Urinary bladder (tissue), 4 donors: ENCODE measurements around the gene KRTDAP. TPM values are rescaled to one million over a fixed set of nuclear protein-coding genes. Genes with fewer than 3 reads are reported as not detected.

Experiments used
- DNase-seq: peaks from one replicate; pipeline ENCODE4 v3.0.0-alpha.2; 2015; ENCODE audit errors: extremely low spot score
- H3K27ac ChIP-seq: one replicate; pipeline ENCODE4 v1.5.1; 2013; ENCODE audit warnings: low read depth, mild to moderate bottlenecking, moderate library complexity
- H3K36me3 ChIP-seq: one replicate; pipeline ENCODE4 v1.6.1; 2013; ENCODE audit warnings: mild to moderate bottlenecking, moderate library complexity; ENCODE audit not compliant: insufficient read depth
- H3K4me1 ChIP-seq: one replicate; pipeline ENCODE4 v1.6.1; 2013; ENCODE audit warnings: mild to moderate bottlenecking, moderate library complexity; ENCODE audit not compliant: insufficient read depth
- H3K4me3 ChIP-seq: one replicate; pipeline ENCODE4 v1.5.1; 2013; ENCODE audit warnings: low read depth, low read length
- WGBS: extraction: QIAGEN DNeasy Blood & Tissue Kit; methylation state at CpG from one replicate; pipeline ENCODE4 v1.1.7; 2013; 5-methylcytosine and 5-hydroxymethylcytosine counted together
- polyA plus RNA-seq: library from polyadenylated mRNA; stranded (reverse); fragments of 200-250 nt; gene quantifications from one replicate; pipeline ENCODE4 v1.2.3, GENCODE V29; 2013
- total RNA-seq: library from RNA; depleted of rRNA; stranded (reverse); fragments of >200 nt; gene quantifications from one replicate; pipeline ENCODE4 v1.2.3, GENCODE V29; 2014
- donor health status: healthy with polysubstance abuse.
- donor health status: healthy.

KRTDAP gene
- total and polyA plus RNA-seq, 2 donors: not detected

DNA sequence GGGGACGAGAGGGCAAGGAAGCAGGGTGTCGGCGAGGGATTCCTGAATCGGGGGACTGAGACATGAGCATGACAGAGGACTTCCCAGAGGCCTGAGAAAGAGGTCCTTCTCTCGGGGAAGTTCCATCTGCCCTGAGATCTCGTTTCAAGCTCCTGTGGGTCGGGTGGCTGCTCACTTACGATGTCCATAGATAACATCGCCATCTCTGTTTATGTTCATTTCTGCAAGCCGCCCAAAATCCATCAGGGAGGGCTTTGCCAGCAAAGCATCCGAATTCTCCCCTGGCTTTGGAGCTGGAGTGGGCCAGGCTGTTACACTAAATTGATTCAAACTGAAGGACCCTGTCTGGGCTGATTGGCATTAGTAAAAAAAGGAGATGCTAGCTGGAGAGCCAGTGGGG, 17.3 kb upstream of the KRTDAP start:
- Histone ChIP-seq H3K27ac (no peak overlapping the region), H3K36me3 (no peaks in the 10 kb centered on the region), H3K4me3 (no peak overlapping the region), H3K4me1 (no peaks in the 10 kb centered on the region)
- WGBS: 57% methylated on average over 11 of the region's 11 CpGs
- DNase-seq: no peak

DNA sequence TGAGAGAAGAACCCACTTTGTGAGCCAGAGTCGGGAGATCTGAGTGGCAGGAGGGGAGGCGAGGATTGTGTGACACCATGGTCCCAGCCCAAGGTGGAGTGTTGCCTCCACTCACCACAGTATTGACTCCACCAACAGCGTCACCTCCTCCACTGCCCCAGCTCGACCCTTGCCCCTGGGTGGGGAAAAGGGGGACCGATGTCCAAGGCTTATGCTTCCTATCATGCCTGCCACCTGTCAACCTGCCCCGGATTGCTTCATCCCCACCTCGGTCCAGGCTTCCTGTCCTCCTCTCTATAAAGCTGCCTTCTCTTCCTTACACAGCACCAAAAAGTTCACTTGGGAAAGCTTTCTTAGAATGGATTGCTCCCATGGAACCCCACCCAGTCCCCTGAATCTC, 15.7 kb upstream of the KRTDAP start:
- H3K4me1 ChIP-seq: no peaks in the 10 kb centered on the region
- no peak overlapping the region for H3K27ac ChIP-seq
- no peak for DNase-seq
- H3K4me3 ChIP-seq: no peak overlapping the region
- no peaks in the 10 kb centered on the region for H3K36me3 ChIP-seq
- WGBS: 85% methylated on average over 7 of the region's 7 CpGs

DNA sequence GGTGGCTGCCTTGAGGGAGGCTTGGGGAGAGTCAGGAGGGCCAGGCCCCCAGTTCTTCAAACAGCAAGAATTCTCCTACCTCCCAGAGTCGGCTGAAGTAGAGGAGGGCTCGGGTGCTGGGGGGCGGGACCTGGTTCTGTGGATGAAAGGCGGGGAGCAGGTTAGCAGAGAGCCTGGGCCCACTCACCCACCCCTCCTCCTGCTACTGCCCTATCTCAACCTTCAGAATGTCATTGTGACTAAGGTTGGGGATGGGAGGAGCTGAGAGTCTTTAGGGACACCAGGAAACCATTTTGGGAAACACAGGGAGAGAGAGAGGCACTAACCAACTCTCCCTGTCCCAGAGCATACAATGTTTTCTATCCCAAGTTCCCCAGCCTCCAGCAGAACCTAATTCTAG, 12.5 kb upstream of the KRTDAP start:
- no peak overlapping the region for H3K4me3 ChIP-seq
- no peaks in the 10 kb centered on the region for H3K36me3 ChIP-seq
- 89% methylated on average over 4 of the region's 4 CpGs for whole genome bisulfite sequencing
- H3K4me1 ChIP-seq: no peaks in the 10 kb centered on the region
- DNase-seq: no peak
- no peak overlapping the region for H3K27ac ChIP-seq

DNA sequence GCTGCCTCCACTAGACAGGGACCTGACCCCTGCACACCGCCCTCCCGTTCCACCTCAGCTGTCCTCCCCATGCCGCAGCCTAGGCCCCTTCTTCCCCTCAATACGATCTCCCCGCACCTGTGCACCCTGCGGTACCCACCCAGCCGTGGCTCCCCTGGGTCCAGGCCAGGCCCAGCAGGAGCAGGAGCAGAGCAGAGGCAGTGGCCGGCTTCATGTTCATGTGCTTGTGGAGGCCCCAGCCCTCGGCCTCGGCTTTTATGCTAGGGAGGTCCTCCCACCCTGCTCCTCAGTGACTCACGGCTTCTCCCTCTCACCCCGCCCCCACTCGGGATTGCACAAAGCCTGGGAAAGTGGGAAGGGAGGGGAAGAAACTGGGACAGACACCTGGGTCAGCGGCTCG, 11.4 kb upstream of the KRTDAP start:
- no peaks in the 10 kb centered on the region for H3K36me3 ChIP-seq
- WGBS: 73% methylated on average over 15 of the region's 15 CpGs
- no peak overlapping the region for H3K4me3 ChIP-seq
- DNase-seq: no peak
- H3K27ac ChIP-seq: no peak overlapping the region
- H3K4me1 ChIP-seq: no peaks in the 10 kb centered on the region

DNA sequence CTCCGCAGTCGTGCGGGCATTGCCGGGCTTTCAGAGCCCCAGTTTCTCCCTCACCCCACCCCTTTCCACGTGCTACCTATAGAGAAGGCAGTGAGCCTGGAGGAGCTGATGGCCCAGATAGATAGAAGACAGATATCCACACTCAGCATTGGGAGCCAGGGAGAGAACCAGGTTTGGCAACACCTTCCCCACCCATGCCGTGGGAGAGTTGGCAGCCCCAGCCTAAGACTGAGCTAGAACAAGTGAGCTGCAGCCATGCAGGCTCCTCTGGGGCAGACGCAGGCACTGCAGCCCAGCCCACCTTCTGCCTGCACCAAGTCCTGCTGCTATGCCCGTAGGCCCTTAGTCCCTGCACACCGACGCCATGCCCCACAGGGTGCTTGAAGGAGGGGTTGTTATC, 10.3 kb upstream of the KRTDAP start:
- no peak overlapping the region for H3K4me3 ChIP-seq
- 83% methylated on average over 10 of the region's 10 CpGs for WGBS
- no peaks in the 10 kb centered on the region for H3K36me3 ChIP-seq

DNA sequence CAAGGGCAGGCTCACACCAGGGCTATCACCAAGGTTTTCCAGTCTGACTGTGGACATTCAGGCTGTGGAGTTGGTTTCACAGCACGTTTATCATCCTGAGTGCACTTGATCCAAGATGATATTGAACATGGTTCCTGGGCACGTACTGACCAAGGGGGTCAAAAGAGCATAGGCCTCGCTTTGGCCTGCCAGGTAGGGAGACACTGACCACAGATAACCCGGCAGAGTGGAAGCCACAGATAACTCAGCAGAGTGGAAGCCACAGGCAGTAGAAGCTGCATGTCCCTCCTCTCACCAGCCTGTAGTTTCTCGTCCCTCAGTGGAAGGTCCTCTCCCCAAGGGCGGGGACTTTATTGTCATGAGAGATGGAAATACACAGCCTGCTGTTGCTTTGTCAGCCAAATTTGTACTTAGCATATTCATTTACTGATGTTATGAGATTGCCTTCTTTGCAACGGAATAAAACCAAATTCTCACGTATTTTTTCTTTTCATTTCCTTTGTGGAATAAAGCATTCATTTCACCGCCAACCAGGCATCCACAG, 8.8 kb upstream of the KRTDAP start:
- H3K4me3 ChIP-seq: no peak overlapping the region
- no peak for DNase-seq
- no peaks in the 10 kb centered on the region for H3K4me1 ChIP-seq
- H3K36me3 ChIP-seq: no peaks in the 10 kb centered on the region
- no peak overlapping the region for H3K27ac ChIP-seq
- 75% methylated on average over 9 of the region's 9 CpGs for WGBS

More for the DNA sequence above, 10.3 kb upstream of the KRTDAP start:
- H3K4me1 ChIP-seq: no peaks in the 10 kb centered on the region
- DNase-seq: no peak
- no peak overlapping the region for H3K27ac ChIP-seq

DNA sequence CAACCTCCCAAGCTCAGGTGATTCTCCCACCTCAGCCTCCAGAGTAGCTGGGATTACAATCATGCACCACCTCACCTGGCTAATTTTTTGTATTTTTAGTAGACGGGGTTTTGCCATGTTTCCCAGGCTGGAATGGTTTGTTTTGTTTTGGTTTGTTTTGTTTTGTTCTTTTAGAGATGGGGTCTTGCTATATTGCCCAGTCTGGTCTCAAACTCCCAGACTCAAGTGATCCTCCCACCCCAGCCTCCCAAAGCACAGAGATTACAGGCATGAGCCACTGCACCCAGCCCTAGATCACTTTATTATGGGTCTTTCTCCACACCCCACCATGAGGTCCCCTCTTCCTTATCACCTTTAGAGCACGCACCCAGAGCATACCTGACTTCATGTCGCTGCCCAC, 8.0 kb upstream of the KRTDAP start:
- H3K36me3 ChIP-seq: no peaks in the 10 kb centered on the region
- no peak overlapping the region for H3K27ac ChIP-seq
- H3K4me1 ChIP-seq: no peaks in the 10 kb centered on the region
- no peak for DNase-seq
- H3K4me3 ChIP-seq: no peak overlapping the region
- whole genome bisulfite sequencing: 89% methylated on average over 3 of the region's 3 CpGs

DNA sequence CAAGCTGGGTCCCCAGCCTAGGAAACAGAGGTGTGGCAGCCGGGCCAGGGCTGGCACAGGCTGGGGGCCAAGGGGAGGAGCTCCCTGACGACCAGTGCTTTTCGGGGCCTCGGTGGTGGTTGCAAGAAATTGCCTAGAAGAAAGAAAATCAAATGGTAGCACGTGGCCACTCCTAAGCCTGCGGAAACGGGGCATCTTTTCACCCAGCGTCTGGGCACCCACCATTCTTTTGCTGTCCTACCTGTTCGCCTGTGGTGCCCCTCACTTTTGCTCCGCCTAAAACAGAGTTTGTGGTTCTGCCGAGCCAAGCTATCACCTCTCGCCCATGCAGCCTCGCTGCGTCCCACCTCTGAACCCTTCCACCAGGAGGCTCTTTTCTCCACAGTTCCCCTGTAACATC, 7.1 kb upstream of the KRTDAP start:
- no peak for DNase-seq
- WGBS: 81% methylated on average over 14 of the region's 14 CpGs
- Histone ChIP-seq H3K36me3 (no peaks in the 10 kb centered on the region), H3K4me3 (no peak overlapping the region), H3K4me1 (no peaks in the 10 kb centered on the region), H3K27ac (no peak overlapping the region)

DNA sequence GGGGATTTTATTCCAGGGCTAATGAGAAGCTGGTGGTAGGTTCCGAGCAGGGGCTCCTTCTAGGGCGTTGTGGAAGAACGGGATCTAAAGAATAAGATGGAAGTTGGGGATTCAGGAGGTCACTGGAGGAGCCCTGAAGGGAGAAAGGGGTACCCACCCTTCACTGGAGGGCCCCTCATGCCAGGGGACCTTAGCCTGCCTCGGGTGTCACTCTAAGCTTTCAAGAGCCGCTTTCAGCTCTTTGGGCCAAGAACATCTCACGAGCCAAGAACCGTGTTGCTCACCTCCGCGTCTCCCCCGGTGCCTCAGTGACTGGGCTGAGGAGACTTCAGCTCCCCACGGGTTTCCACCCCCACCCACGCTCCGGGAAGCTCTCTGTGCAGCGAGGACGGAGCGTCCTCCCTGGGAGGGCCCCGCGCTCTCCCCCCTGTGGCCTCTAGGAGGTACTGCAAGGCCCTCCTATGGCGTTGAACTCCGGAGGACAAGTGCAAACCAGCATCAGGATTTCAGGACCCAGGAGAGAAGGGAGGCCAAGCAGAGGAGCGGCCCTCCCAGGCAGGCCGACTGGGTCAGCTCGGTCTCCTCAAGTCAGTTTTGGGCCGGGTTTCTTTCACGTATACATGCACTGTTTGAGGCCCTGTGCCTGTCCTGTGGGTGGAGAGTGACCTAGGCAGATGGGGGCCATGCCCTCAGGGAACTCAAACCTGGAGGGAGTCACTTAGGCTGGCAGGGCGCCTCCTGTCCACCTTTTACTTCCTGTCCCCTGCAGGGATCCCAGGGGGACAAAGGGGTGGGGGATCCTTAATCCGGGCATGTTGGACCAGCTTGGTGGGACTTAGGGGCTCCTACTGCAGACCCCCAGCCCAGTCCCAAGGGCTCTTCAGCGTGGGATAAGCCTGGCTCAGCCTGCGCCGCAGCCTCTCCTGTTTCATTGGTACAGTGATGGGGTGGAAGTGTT, 5.1 kb upstream of the KRTDAP start:
- no peak overlapping the region for H3K4me3 ChIP-seq
- DNase-seq: no peak

DNA sequence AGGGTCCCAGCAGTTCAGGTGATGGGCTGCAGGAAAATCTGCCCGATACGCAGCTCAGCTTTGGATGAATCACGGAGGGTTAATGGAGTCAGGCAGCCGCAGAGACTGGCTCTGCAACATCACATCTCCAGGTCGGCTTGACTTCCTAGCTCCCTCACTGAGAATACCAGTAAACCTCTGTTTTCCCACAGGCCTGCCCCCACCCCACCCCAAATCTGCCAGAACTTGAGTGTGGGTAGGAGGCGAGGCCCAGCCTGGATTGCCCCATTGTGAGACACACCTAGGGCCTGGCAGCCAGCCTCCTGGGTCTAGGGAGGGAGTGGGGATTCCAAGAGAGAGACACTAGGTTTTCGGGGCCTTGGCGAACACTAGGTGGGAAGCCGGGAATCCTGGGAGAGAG, 3.7 kb upstream of the KRTDAP start:
- Histone ChIP-seq H3K27ac (no peak overlapping the region), H3K36me3 (no peaks in the 10 kb centered on the region), H3K4me3 (no peak overlapping the region), H3K4me1 (no peaks in the 10 kb centered on the region)
- 91% methylated on average over 9 of the region's 9 CpGs for WGBS
- no peak for DNase-seq

More for the DNA sequence above, 5.1 kb upstream of the KRTDAP start:
- 26% methylated on average over 30 of the region's 30 CpGs for WGBS
- Histone ChIP-seq H3K36me3 (no peaks in the 10 kb centered on the region), H3K4me1 (no peaks in the 10 kb centered on the region), H3K27ac (no peak overlapping the region)

DNA sequence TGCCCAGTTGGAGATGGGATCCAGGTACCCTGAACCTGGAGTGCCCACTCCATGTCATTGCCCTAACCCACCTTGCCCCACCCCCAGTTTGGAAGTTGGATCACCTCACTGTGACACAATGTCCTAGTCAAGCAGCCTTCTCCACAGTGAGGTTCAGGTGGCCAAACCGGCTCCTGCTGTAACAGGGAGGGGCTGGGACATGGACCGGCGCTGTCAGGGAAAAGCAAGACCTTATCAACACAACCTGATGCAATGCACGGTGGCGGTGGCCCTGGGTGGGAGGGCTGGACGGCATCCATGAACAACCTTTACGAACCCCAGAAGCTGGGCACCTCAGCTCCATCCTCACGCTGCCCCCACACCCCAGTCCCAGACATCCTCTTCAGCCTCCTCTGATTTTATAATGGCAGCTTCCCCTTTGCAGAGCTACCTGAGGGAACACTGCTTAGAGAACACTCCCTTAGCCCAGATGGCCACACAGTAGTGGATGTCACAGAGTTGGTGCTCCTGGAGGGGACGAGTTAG, 1.6 kb upstream of the KRTDAP start:
- no peak for DNase-seq

DNA sequence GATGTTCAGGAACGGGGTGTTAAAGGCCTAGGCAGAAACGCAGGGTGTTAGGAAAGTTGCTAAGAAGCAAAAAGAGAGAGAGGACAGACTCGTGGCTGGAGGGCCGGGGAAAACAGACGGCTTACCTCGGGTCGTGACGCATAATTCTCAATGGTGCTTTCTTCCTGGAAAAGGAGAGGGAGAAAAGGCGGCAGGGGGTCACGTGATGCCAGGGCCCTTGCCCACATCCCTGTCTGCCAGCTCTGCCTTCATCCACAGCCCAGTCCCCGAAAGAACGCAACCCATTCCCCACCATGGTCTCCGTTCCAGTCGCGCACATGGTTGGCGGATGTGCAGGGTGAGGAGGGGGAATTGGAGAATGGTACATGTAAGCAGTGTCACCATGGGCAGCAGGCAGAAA, 1.6 kb downstream of the KRTDAP start:
- Histone ChIP-seq H3K36me3 (no peaks in the 10 kb centered on the region), H3K4me1 (no peaks in the 10 kb centered on the region), H3K27ac (no peak overlapping the region), H3K4me3 (no peak overlapping the region)
- 92% methylated on average over 16 of the region's 16 CpGs for WGBS
- DNase-seq: no peak

More for the DNA sequence above, 1.6 kb upstream of the KRTDAP start:
- 86% methylated on average over 9 of the region's 9 CpGs for WGBS
- no peaks in the 10 kb centered on the region for H3K4me1 ChIP-seq
- no peak overlapping the region for H3K27ac ChIP-seq
- no peak overlapping the region for H3K4me3 ChIP-seq
- H3K36me3 ChIP-seq: no peaks in the 10 kb centered on the region

DNA sequence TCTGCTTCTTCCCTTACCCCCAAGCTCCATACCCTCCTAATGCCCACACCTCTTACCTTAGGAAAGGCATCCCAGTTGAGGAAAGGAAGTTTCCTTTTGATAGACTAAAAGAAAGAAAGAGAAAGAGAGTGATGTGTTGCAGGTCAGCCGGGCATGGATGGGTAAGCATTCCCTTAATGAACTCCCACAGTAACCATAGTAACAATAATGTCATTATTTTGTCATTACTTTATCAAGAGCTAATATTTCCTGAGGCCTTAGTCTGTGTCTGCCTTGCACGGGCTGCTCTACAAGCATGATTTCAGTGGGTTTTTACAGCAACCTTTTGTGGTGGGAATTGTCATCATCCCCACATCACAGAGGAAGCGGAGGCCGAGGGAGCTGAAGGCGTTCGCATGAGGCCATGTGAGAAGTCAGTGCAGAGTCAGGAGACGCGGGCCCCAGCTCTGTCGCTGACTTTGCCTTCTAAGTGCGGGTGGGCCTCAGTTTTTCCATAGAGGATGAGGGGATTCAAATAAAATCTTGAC, 2.5 kb downstream of the KRTDAP start:
- no peak overlapping the region for H3K27ac ChIP-seq
- H3K36me3 ChIP-seq: no peaks in the 10 kb centered on the region
- WGBS: 89% methylated on average over 10 of the region's 10 CpGs
- H3K4me1 ChIP-seq: no peaks in the 10 kb centered on the region
- H3K4me3 ChIP-seq: no peak overlapping the region
- no peak for DNase-seq

DNA sequence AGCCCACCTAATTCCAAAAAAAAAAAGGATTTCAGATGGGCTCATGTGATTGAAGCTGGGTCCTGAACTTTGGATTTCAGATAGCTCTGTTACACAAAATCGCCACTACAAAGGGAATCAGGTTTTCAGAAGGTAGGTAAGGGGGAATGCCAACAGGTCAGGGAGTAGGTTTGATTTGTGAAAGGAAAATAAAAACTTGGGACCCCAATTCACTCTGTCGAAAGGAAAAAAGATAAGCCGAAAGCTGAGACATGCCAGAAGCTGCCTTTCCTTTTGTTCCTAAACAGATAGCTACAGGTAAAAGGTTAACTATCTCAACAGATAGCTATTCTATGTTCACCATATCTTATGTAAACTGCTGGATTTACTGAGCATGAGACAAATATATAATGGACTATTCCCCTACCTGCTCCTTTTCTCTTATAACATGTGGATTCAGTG, 4.0 kb downstream of the KRTDAP start:
- 65% methylated on average over 3 of the region's 3 CpGs for WGBS

More for the DNA sequence above, 4.0 kb downstream of the KRTDAP start:
- Histone ChIP-seq H3K27ac (no peak overlapping the region), H3K36me3 (no peaks in the 10 kb centered on the region), H3K4me1 (no peaks in the 10 kb centered on the region), H3K4me3 (no peak overlapping the region)
- DNase-seq: no peak
